Small intestine (tissue), 7 donors: ENCODE data around the gene KLHL20. TPM values are rescaled to one million over a fixed set of nuclear protein-coding genes. Genes with fewer than 3 reads are reported as not detected.
"Not testable (repeated sequence)": the region's sequence is repeated elsewhere in the genome, so short reads cannot be mapped to it uniquely, and the experiment has no call there.

Experiments used
- DNase-seq, 2 donors: peaks; one replicate each; pipeline versions ENCODE4 v3.0.0 to v3.0.0-alpha.2; 2013
- FAIRE-seq: peaks from 2 replicates; lab custom pipeline; 2012; peaks lifted over from hg19 to GRCh38; lab: Jason Lieb, UNC
- H3K27ac ChIP-seq, 3 donors: one replicate each; pipeline ENCODE4 v1.5.1; 2013; ENCODE audit warnings: low read length in 2 of 3, mild to moderate bottlenecking in 2 of 3, control low read depth in 1 of 3, inconsistent platforms in 1 of 3, low read depth in 1 of 3, moderate library complexity in 1 of 3
- H3K27me3 ChIP-seq, 3 donors: one replicate each; pipeline ENCODE4 v1.6.1; 2013; ENCODE audit warnings: low read length in 3 of 3, inconsistent platforms in 1 of 3; ENCODE audit not compliant: control insufficient read depth in 3 of 3, insufficient read depth in 3 of 3
- H3K36me3 ChIP-seq, 3 donors: one replicate each; pipeline ENCODE4 v1.6.1; 2013; ENCODE audit warnings: low read length in 3 of 3, inconsistent platforms in 1 of 3, low read depth in 1 of 3, mild to moderate bottlenecking in 1 of 3, moderate library complexity in 1 of 3; ENCODE audit not compliant: control insufficient read depth in 3 of 3, insufficient read depth in 2 of 3
- H3K4me1 ChIP-seq, 3 donors: one replicate each; pipeline ENCODE4 v1.6.1; 2013; ENCODE audit warnings: low read length in 2 of 3, inconsistent platforms in 1 of 3, low read depth in 1 of 3, mild to moderate bottlenecking in 1 of 3, moderate library complexity in 1 of 3; ENCODE audit not compliant: control insufficient read depth in 3 of 3, insufficient read depth in 2 of 3
- H3K4me3 ChIP-seq, 3 donors: one replicate each; pipeline ENCODE4 v1.5.1; 2013; ENCODE audit warnings: low read length in 3 of 3, control low read depth in 1 of 3, inconsistent platforms in 1 of 3, low read depth in 1 of 3, mild to moderate bottlenecking in 1 of 3, moderate library complexity in 1 of 3
- H3K9me3 ChIP-seq, 2 donors: one replicate each; pipeline ENCODE4 v1.6.1; 2013; ENCODE audit warnings: low read depth in 1 of 2, low read length in 1 of 2; ENCODE audit not compliant: control insufficient read depth in 2 of 2, insufficient read depth in 1 of 2
- WGBS, 3 donors: extraction: QIAGEN DNeasy Blood & Tissue Kit; methylation state at CpG; one replicate each; pipeline ENCODE4 v1.1.7; 2013; 5-methylcytosine and 5-hydroxymethylcytosine counted together
- polyA plus RNA-seq, 4 donors: library from polyadenylated mRNA; stranded (reverse) in 3 of 4; unstranded in 1 of 4; fragments of 200-250 nt in 3 of 4; fragments of 120-200 nt in 1 of 4; gene quantifications; one replicate each; pipeline versions ENCODE4 v1.2.1 to v1.2.3, GENCODE V29; 2013
- donor health status: healthy with polysubstance abuse.
- donor health status: control.
- donor health status: control.
- donor health status: Bipolar disorder and iron deficiency.
- donor health status: healthy.

Gene KLHL20
- polyA plus RNA-seq, 4 donors: 6.9 to 14.3 (median 8.6) TPM

DNA sequence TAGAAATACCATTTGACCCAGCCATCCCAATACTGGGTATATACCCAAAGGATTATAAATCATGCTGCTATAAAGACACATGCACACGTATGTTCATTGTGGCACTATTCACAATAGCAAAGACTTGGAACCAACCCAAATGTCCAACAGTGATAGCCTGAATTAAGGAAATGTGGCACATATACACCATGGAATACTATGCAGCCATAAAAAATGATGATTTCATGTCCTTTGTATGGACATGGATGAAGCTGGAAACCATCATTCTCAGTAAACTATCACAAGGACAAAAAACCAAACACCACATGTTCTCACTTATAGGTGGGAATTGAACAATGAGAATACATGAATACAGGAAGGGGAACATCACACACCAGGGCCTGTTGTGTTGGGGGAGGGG is 16.6 kb downstream of the KLHL20 start:
- not testable (repeated sequence) for H3K27me3 ChIP-seq, H3K27ac ChIP-seq, H3K4me1 ChIP-seq, DNase-seq, H3K4me3 ChIP-seq, FAIRE-seq
- H3K9me3 ChIP-seq: peaks cover 0 to 11% of the 10 kb centered on the region in 2 donors
- 86 to 100% (median 93%) methylated on average over 1 of the region's 1 CpG for WGBS, 3 donors
- peaks cover 0 to 15% (median 6%) of the 10 kb centered on the region in 3 donors for H3K36me3 ChIP-seq

GRCh38 chr1:173733912-173734311 is 19.1 kb downstream of the KLHL20 start:
- H3K27ac ChIP-seq: no peak overlapping the region
- DNase-seq: peak in 1 of 2 donors; percentile 56
- peaks cover 0 to 16% (median 6%) of the 10 kb centered on the region in 3 donors for H3K36me3 ChIP-seq
- H3K27me3 ChIP-seq: no peaks in the 10 kb centered on the region
- H3K4me1 ChIP-seq: peaks cover 0 to 2% (median 0%) of the 10 kb centered on the region in 3 donors
- H3K4me3 ChIP-seq: no peak overlapping the region
- FAIRE-seq: no peak
- peaks cover 0 to 12% of the 10 kb centered on the region in 2 donors for H3K9me3 ChIP-seq
- 34 to 80% (median 41%) methylated on average over 9 of the region's 9 CpGs for WGBS, 3 donors

GRCh38 chr1:173736104-173736503 is 21.3 kb downstream of the KLHL20 start:
- not testable (repeated sequence) for H3K27ac ChIP-seq, DNase-seq, H3K4me3 ChIP-seq, H3K27me3 ChIP-seq, H3K4me1 ChIP-seq, FAIRE-seq
- 95 to 98% (median 96%) methylated on average over 2 of the region's 2 CpGs for WGBS, 3 donors
- Histone ChIP-seq H3K9me3 (peaks cover 0 to 15% of the 10 kb centered on the region in 2 donors), H3K36me3 (peaks cover 2 to 23% (median 6%) of the 10 kb centered on the region in 3 donors)

- no peak overlapping the region for H3K4me3 ChIP-seq
- no peak for FAIRE-seq
- H3K9me3 ChIP-seq: peaks cover 0 to 9% of the 10 kb centered on the region in 2 donors
- no peaks in the 10 kb centered on the region for H3K27me3 ChIP-seq
- H3K27ac ChIP-seq: no peak overlapping the region
- no peaks in the 10 kb centered on the region for H3K4me1 ChIP-seq
- 93 to 99% (median 97%) methylated on average over 10 of the region's 10 CpGs for WGBS, 3 donors
- DNase-seq: no peak
- peaks cover 0 to 13% (median 2%) of the 10 kb centered on the region in 3 donors for H3K36me3 ChIP-seq
These were observed 27.6 kb downstream of the KLHL20 start for GRCh38 chr1:173742203-173742886.

- no peaks in the 10 kb centered on the region for H3K27me3 ChIP-seq
- WGBS, 3 donors: 81 to 91% (median 85%) methylated on average over 2 of the region's 2 CpGs
These were observed 29.9 kb downstream of the KLHL20 start for GRCh38 chr1:173744651-173745050.

DNA sequence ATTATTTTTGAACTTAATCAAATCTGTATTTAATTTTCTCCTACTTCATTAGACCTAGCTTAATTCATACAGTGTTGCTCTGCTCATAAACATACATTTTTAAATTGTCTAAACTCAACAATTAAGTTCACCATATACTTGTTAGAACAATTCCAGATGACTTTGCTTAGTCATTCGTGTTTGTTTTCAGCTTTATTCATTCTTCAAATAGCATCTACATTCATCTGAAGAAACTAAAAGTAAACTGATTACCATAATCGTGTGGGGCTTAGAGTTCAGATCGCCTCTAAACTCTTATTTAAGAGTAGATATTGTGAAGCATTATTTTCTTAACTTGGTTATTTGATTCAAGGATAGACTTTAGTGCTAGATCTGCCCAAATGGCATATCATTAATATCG is 34.4 kb downstream of the KLHL20 start:
- FAIRE-seq (no peak), DNase-seq (no peak)
- H3K9me3 ChIP-seq: peaks cover 0 to 3% of the 10 kb centered on the region in 2 donors
- H3K27me3 ChIP-seq: no peaks in the 10 kb centered on the region
- H3K36me3 ChIP-seq: peaks cover 0 to 12% (median 3%) of the 10 kb centered on the region in 3 donors
- 93 to 96% (median 94%) methylated on average over 4 of the region's 4 CpGs for WGBS, 3 donors
- no peaks in the 10 kb centered on the region for H3K4me1 ChIP-seq
- no peak overlapping the region for H3K4me3 ChIP-seq
- no peak overlapping the region for H3K27ac ChIP-seq

More at GRCh38 chr1:173744651-173745050, 29.9 kb downstream of the KLHL20 start:
- Histone ChIP-seq H3K9me3 (peaks cover 0 to 6% of the 10 kb centered on the region in 2 donors), H3K4me3 (no peak overlapping the region), H3K4me1 (no peaks in the 10 kb centered on the region), H3K36me3 (peaks cover 0 to 6% (median 2%) of the 10 kb centered on the region in 3 donors), H3K27ac (no peak overlapping the region)
- FAIRE-seq (no peak), DNase-seq (no peak)

DNA sequence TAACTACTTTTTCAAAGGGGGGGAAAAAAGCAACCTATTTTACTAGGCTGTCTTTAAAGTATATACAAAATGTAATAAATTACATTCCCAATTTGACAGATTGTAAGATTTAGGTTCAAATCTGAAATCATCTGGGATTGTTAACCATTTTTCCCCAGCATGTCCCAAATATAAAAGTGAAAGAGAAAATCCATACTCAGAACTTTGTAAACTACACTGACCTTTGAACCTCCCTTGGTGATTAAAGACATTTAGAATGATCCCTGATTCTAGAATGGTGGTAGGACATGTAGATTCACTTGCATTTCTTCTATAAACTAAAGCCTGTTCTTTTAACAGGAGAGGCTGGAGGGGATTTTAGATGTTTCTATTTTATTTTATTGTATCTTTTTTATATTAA is 39.0 kb downstream of the KLHL20 start:
- Histone ChIP-seq H3K27me3 (no peaks in the 10 kb centered on the region), H3K36me3 (peaks cover 2 to 35% (median 10%) of the 10 kb centered on the region in 3 donors), H3K4me3 (no peak overlapping the region), H3K4me1 (no peaks in the 10 kb centered on the region), H3K27ac (peak overlapping the region in 1 of 3 donors; percentile 2), H3K9me3 (peaks cover 0 to 3% of the 10 kb centered on the region in 2 donors)
- no peak for FAIRE-seq
- DNase-seq: peak; percentile 57 to 76

DNA sequence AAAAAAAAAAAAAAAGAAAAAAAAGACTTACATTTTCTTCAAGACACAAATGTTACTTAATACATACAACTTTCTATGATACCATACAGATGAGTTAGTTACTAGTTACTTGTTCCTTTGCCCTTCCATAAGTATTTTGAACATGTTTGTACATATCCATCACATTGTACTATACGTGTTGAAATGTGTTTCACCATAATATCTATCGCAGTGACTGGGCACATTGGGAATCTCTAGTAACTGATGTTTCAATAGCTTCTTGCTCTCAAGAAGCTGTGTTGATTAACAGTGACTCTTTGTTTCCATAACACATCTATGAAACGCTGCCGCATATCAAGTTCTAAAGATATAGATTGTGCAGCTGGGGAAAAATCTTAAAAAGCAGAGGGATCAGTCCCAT is 42.9 kb downstream of the KLHL20 start:
- no peak for FAIRE-seq

More for the DNA sequence above, 42.9 kb downstream of the KLHL20 start:
- Histone ChIP-seq H3K4me1 (no peaks in the 10 kb centered on the region), H3K36me3 (peaks cover 4 to 38% (median 14%) of the 10 kb centered on the region in 3 donors), H3K9me3 (peaks cover 0 to 14% of the 10 kb centered on the region in 2 donors), H3K4me3 (no peak overlapping the region), H3K27ac (no peak overlapping the region), H3K27me3 (no peaks in the 10 kb centered on the region)
- 98 to 99% (median 98%) methylated on average over 4 of the region's 4 CpGs for WGBS, 3 donors
- DNase-seq: no peak
